Hepatocyte (in vitro differentiated cells): ENCODE results near the gene MFSD11. TPM values are rescaled to one million over a fixed set of nuclear protein-coding genes. Genes with fewer than 3 reads are reported as not detected.

ENCODE experiments used
- DNase-seq: peaks from one replicate; pipeline ENCODE4 v3.0.0-alpha.2; 2016; ENCODE audit warnings: low spot score
- H2AFZ ChIP-seq: fragments of 200-600 bp; sonication (generic); 2 replicates; pipeline ENCODE4 v1.6.0; 2016; ENCODE audit warnings: antibody characterized with exemption, mild to moderate bottlenecking
- H3K27ac ChIP-seq: fragments of 200-600 bp; sonication (generic); 2 replicates; pipeline ENCODE4 v1.5.1; 2016; ENCODE audit warnings: mild to moderate bottlenecking
- H3K27me3 ChIP-seq: fragments of 200-600 bp; sonication (generic); 2 replicates; pipeline ENCODE4 v1.6.1; 2016
- H3K36me3 ChIP-seq: fragments of 200-600 bp; sonication (generic); replicated peaks from 2 replicates; pipeline ENCODE4 v1.5.1; 2016; ENCODE audit warnings: low read depth; ENCODE audit not compliant: insufficient read depth
- H3K4me1 ChIP-seq: fragments of 200-600 bp; sonication (generic); 2 replicates; pipeline ENCODE4 v1.5.1; 2016; ENCODE audit warnings: mild to moderate bottlenecking, moderate library complexity; ENCODE audit not compliant: insufficient read depth
- H3K4me2 ChIP-seq: fragments of 200-600 bp; sonication (generic); 2 replicates; pipeline ENCODE4 v1.6.0; 2016
- H3K4me3 ChIP-seq: fragments of 200-600 bp; sonication (generic); 2 replicates; pipeline ENCODE4 v1.5.1; 2016; ENCODE audit warnings: mild to moderate bottlenecking
- H3K79me2 ChIP-seq: fragments of 200-600 bp; sonication (generic); 2 replicates; pipeline ENCODE4 v1.6.0; 2017; ENCODE audit warnings: mild to moderate bottlenecking
- H3K9me2 ChIP-seq: fragments of 200-600 bp; sonication (generic); replicated peaks from 2 replicates; pipeline ENCODE4 v1.6.0; 2017; ENCODE audit warnings: mild to moderate bottlenecking; ENCODE audit not compliant: insufficient read depth
- H3K9me3 ChIP-seq: fragments of 200-600 bp; sonication (generic); 2 replicates; pipeline ENCODE4 v1.5.1; 2016; ENCODE audit warnings: low read depth, mild to moderate bottlenecking
- H4K20me1 ChIP-seq: fragments of 200-600 bp; sonication (generic); 2 replicates; pipeline ENCODE4 v1.6.0; 2016; ENCODE audit warnings: mild to moderate bottlenecking; ENCODE audit not compliant: insufficient read depth, poor library complexity, severe bottlenecking
- CTCF ChIP-seq: fragments of 200-600 bp; sonication (generic); IDR thresholded peaks from 2 replicates; pipeline ENCODE4 v1.5.1; 2016; ENCODE audit warnings: antibody characterized with exemption, mild to moderate bottlenecking; ENCODE audit not compliant: poor library complexity
- EZH2 ChIP-seq: fragments of 200-600 bp; sonication (generic); IDR thresholded peaks from 2 replicates; pipeline ENCODE4 v1.6.1; 2016; ENCODE audit warnings: antibody characterized with exemption, mild to moderate bottlenecking, borderline replicate concordance
- EZH2phosphoT487 ChIP-seq: fragments of 200-600 bp; sonication (generic); IDR thresholded peaks from one replicate; pipeline ENCODE4 v1.6.1; 2018; ENCODE audit warnings: antibody characterized with exemption, mild to moderate bottlenecking, low read depth, moderate library complexity; ENCODE audit not compliant: unreplicated experiment, severe bottlenecking
- WGBS: methylation state at CpG from one replicate; pipeline ENCODE4 v1.1.6; 2016; ENCODE audit warnings: low lambda C conversion rate; ENCODE audit errors: missing lambda C conversion rate; 5-methylcytosine and 5-hydroxymethylcytosine counted together
- polyA plus RNA-seq: library from polyadenylated mRNA; unstranded; fragments of >200 nt; fragmentation: Nextera tagmentation; extraction: Ambion mirVana; gene quantifications from 2 replicates; pipeline ENCODE4 v1.2.1, GENCODE V29; 2016
- total RNA-seq: library from RNA; depleted of rRNA; stranded (reverse); fragments of >200 nt; gene quantifications from 2 replicates; pipeline ENCODE4 v1.2.3, GENCODE V29; 2014

MFSD11 gene
- total and polyA plus RNA-seq, 2 experiments from 2014 or later = 43.5 to 66.6 TPM

- Histone ChIP-seq H2AFZ (no peak overlapping the region), H3K9me3 (no peaks in the 10 kb centered on the region), H3K4me2 (no peak overlapping the region), H3K4me3 (no peak overlapping the region), H3K27me3 (no peaks in the 10 kb centered on the region), H3K79me2 (no peaks in the 10 kb centered on the region), H3K27ac (no peak overlapping the region), H4K20me1 (no peaks in the 10 kb centered on the region), H3K4me1 (no peaks in the 10 kb centered on the region), H3K9me2 (no peaks in the 10 kb centered on the region), H3K36me3 (peaks cover 3% of the 10 kb centered on the region)
- DNase-seq = no peak
- no peak for TF ChIP-seq CTCF
- no peak for TF ChIP-seq EZH2
- TF ChIP-seq EZH2phosphoT487 = no peak
- 96% methylated on average over 5 of the region's 5 CpGs for WGBS
Measured at GRCh38 chr17:76757256-76757655, 19.3 kb downstream of the MFSD11 start.

GRCh38 chr17:76758570-76758969, 20.7 kb downstream of the MFSD11 start:
- peaks cover 3% of the 10 kb centered on the region for H3K36me3 ChIP-seq
- H4K20me1 ChIP-seq = no peaks in the 10 kb centered on the region
- H3K4me3 ChIP-seq = no peak overlapping the region
- H2AFZ ChIP-seq = no peak overlapping the region
- no peaks in the 10 kb centered on the region for H3K79me2 ChIP-seq
- WGBS = 95% methylated on average over 3 of the region's 3 CpGs
- no peak for DNase-seq
- no peaks in the 10 kb centered on the region for H3K9me2 ChIP-seq
- no peaks in the 10 kb centered on the region for H3K4me1 ChIP-seq
- TF ChIP-seq EZH2 = no peak
- TF ChIP-seq CTCF = no peak
- no peak for TF ChIP-seq EZH2phosphoT487
- no peak overlapping the region for H3K27ac ChIP-seq
- no peaks in the 10 kb centered on the region for H3K27me3 ChIP-seq
- H3K4me2 ChIP-seq = no peak overlapping the region
- no peaks in the 10 kb centered on the region for H3K9me3 ChIP-seq

GRCh38 chr17:76772842-76773525, 35.1 kb downstream of the MFSD11 start:
- WGBS = 52% methylated on average over 6 of the region's 6 CpGs
- H3K9me2 ChIP-seq = no peaks in the 10 kb centered on the region
- no peaks in the 10 kb centered on the region for H4K20me1 ChIP-seq
- H2AFZ ChIP-seq = no peak overlapping the region
- no peaks in the 10 kb centered on the region for H3K36me3 ChIP-seq
- DNase-seq = peak; percentile 78
- H3K27me3 ChIP-seq = no peaks in the 10 kb centered on the region
- no peaks in the 10 kb centered on the region for H3K79me2 ChIP-seq
- H3K27ac ChIP-seq = peak overlapping the region; percentile 85
- no peak overlapping the region for H3K4me3 ChIP-seq
- TF ChIP-seq CTCF (no peak), EZH2phosphoT487 (no peak)
- no peaks in the 10 kb centered on the region for H3K9me3 ChIP-seq
- H3K4me2 ChIP-seq = peak overlapping the region; percentile 33
- H3K4me1 ChIP-seq = peaks cover 11% of the 10 kb centered on the region
